Measurements from ENCODE around the gene SRR.

DNA sequence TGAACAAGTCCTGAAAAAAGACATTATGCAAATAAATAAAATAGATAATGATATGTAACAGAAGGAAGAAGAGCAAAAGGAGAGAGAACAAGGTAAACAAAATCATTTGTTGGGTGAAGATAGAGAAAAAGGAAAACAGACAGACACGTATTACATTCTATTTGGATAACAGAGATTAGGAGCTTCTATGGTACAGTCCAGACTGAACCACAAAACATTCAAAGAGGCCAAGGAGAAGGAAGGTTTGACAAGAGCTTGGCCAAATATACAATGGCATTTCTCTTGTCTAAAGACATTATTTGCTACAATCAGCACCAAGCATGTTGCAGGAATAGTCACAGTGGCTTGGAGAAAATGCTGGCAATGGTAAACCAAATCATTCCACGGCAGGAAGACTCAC lies 29.3 kb upstream of the SRR start:
- TF ChIP-seq, protein P1, sequence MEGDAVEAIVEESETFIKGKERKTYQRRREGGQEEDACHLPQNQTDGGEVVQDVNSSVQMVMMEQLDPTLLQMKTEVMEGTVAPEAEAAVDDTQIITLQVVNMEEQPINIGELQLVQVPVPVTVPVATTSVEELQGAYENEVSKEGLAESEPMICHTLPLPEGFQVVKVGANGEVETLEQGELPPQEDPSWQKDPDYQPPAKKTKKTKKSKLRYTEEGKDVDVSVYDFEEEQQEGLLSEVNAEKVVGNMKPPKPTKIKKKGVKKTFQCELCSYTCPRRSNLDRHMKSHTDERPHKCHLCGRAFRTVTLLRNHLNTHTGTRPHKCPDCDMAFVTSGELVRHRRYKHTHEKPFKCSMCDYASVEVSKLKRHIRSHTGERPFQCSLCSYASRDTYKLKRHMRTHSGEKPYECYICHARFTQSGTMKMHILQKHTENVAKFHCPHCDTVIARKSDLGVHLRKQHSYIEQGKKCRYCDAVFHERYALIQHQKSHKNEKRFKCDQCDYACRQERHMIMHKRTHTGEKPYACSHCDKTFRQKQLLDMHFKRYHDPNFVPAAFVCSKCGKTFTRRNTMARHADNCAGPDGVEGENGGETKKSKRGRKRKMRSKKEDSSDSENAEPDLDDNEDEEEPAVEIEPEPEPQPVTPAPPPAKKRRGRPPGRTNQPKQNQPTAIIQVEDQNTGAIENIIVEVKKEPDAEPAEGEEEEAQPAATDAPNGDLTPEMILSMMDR (conservative IDR thresholded peaks at IDR 0.05): no peak
- TF ChIP-seq ZFX (IDR thresholded peaks at IDR 0.05): no peak
